GM12874 (cell line): Measurements from ENCODE around the gene NTM.

Experiments used
- TF ChIP-seq, protein P1 (sequence below): IDR thresholded peaks from 2 replicates; pipeline ENCODE4 v1.5.1; 2011; ENCODE audit warnings: low read depth, mild to moderate bottlenecking, control low read depth, low read length, moderate library complexity; ENCODE audit not compliant: insufficient read depth

NTM gene

DNA sequence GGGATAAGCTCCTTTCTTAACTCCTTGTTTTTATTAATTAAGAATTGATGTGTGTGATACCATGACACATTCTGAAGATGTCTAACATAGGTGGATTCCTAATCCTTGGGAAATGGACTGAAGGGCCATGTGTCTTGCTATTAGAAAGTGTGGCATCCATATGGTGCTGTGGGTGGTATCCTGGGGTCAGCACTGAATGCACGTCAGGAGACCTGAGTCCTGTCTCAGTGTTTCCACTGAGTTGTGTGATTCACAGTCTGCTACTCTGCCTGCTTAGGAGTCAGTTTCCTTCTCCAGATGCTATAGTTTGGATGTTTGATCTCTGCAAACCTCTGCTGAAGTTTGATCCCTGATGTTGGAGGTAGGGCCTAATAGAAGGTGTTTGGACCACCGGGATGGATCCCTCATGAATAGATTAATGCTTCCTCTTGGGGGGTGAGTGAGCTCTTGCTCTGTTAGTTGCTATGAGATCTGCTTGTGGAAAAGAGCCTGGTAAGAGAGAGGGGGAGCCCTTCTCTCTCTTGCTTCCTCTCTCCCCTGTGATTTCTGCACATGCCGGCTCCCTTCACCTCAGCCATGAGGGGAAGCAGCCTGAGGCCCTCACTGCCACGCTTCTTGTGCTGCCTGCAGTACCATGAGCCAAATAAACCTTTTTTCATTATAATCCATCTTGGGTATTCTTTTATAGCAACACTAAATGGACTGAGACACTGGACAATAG is 666.5 kb downstream of the NTM start:
- TF ChIP-seq, protein P1, sequence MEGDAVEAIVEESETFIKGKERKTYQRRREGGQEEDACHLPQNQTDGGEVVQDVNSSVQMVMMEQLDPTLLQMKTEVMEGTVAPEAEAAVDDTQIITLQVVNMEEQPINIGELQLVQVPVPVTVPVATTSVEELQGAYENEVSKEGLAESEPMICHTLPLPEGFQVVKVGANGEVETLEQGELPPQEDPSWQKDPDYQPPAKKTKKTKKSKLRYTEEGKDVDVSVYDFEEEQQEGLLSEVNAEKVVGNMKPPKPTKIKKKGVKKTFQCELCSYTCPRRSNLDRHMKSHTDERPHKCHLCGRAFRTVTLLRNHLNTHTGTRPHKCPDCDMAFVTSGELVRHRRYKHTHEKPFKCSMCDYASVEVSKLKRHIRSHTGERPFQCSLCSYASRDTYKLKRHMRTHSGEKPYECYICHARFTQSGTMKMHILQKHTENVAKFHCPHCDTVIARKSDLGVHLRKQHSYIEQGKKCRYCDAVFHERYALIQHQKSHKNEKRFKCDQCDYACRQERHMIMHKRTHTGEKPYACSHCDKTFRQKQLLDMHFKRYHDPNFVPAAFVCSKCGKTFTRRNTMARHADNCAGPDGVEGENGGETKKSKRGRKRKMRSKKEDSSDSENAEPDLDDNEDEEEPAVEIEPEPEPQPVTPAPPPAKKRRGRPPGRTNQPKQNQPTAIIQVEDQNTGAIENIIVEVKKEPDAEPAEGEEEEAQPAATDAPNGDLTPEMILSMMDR = no peak

DNA sequence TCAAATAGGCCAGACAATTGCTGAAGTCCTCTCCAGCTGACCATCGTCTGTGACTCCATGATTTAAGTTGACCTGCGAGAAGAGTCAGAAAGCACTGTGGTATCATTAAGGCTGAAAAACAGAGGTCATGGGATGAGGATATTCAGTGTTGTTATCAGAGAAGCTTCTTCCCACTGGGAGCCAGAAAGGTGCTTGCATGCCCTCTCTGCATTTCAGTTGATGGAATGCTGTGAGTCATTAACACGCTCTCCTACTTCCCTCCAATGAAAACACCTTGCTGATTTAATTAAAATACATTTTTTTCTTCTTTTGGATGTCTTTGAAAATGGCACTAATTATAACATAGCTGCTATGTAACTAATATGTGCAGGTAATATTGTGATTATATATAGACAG is 667.0 kb downstream of the NTM start:
- TF ChIP-seq, protein P1 = no peak

DNA sequence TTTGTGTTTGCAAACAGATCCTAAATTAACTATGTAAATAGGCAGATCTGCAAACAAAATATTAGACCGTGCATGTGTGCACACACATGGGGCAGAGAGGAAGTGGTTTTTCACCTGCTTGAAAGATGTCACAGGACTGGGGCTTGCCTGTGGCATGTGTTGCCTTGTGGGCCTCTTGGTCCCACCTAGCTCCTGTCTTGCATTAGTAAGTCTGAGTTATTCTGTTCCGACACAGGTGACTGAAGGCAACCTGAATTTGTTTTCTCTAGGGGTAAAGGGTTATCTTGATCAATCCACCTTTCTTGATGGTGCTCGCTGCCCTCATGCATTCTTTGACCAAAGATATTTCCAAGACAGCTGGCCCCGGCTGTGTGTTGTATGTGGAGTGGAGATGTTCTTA is 667.5 kb downstream of the NTM start:
- TF ChIP-seq, protein P1 = no peak

DNA sequence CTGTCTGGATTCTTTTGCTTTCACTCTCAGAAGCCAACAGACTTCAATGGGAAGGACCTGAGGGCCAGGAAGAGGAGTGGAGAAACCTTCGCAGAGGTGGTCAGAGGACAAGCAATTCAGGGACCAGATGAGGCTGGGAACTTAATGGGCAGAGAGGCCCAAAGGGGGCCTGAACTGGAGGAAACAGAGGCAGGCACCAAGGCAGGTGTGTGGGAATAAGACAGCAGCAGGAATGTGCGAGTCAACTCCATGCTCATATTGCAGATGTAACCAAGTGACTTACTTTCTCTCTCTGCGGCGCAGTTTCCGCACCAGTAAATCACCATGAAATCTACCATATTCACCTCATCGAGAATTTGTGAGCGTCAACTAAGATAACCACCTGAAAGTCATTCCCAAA is 669.1 kb downstream of the NTM start:
- TF ChIP-seq, protein P1 = no peak

DNA sequence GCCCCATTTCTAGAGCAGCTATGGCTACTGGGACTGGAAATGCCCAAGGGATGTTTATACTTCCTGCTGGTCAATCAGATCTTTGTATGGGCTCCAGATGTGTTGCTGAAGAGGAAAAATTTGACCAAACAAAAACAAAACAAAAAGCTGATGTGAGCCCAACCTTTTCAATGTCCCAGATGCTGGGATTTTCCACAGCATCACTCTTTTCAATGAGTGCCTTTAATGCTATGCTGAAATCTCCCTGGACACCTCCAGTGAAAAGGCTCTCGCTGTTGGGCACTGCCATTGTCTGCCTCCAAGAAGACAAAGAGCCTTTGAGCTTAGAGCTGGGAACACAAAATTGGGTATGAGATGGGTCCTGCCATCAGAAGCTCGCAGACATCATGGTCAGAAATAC is 671.9 kb downstream of the NTM start:
- TF ChIP-seq, protein P1 = no peak

DNA sequence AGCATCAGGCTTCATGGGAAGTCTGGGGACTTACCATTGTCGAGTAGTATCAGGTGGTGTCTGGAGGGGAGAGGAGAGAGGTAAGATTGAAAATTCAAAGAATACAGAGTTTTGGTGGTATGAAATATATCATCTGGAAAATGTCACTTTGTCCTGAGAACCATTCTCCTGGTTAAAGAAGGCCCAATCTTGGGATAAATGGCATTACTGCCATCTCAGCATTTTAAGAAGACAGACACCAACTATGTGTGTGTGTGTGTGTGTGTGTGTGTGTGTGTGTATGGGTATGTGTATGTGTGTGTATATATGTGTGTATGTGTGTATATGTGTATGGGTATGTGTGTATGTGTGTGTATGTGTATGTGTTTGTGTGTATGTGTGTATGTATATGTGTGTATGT is 673.3 kb downstream of the NTM start:
- TF ChIP-seq, protein P1 = no peak

DNA sequence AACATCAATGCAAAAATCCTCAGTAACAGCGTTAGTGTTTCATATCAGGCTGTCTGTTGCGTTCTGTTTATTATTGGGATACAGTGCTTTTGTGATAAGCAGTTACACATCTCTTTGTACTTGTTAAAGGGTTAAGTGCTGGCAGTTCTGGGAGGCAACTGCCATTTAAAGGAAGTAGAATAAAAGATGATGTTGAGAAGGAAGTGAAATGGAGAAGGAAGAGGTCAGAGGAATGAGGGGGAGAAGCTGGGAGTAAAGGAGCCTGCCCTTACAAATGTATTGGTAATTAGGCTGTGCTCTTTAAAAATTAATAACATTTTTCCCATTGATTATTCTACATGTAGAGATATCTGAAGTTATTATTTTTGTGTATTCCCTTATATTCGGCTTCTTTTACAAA is 674.7 kb downstream of the NTM start:
- TF ChIP-seq, protein P1 = no peak
